SIG-M5 treated with dmso at 0.1 percent for 504 hours (cell line): Measurements from ENCODE around the gene PLXNA1.

Source experiments
- DNase-seq: peaks from one replicate; lab custom pipeline; 2025; ENCODE audit not compliant: unreplicated experiment; lab: John Stamatoyannopoulos, UW

The PLXNA1 gene

DNA sequence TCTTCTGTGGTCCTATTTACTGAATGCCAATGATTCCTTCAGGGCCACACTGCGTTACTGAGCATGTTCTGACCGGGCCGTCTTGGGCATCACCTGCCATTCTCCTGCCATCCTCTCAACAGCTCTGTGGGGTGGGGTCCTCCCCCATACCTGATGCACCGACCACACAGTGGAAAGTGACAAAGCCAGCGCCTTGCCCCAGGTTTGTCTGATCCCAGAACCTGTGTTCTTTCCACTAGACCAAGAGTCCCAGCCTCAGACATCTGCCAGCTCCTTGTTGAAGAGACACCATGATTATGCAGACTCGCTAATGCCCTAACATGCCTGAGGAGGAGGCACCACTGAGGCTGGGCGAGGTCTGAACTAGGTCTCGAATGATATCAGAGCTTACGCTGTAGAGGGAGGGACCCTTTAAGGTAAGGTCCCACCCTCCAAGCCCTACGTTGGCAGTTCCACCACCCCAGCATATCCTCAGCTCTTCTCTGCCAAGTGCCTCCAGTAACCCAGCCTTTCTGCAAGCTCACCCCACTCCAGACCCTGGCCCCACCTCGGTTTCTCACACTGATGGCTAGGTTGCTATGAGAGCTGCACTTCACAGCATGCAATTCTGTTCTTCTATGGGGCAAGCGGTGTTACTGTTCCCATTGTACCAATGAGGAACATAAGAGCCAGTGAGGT lies 29.8 kb upstream of the PLXNA1 start:
- no peak for DNase-seq

DNA sequence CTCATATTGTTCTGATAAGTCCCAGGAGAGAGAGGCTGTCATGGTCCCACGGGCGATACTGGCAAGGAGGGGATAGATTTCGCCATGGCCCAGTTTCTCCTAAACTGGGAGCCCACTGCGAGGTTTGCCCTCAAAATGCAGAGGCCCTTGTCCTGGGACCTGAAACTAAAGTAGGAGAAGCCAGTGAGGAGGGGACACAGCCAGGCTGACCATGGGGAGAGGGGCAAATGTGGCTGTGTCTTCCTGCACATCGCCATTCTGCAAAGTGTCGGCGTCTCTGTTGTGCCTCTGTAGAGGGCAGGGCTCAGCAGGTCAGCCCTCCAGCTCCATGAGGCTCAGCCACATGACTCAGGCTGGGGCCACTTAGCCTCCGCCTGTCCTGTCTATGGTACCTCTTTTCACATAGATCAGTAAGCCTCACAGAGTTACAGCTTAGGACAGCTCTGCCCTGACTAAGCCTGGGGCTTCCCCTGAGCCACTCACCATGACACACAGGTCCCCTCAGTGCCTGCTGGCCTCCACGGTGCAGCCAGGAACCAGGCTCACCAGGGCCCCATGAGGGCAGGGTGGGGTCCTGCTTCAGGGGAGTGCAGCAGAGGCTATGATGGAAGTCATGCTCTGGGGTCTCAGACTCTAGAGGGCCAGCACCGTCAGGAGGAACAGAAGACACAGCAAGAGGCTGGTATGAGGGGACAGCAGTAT lies 28.6 kb upstream of the PLXNA1 start:
- no peak for DNase-seq

DNA sequence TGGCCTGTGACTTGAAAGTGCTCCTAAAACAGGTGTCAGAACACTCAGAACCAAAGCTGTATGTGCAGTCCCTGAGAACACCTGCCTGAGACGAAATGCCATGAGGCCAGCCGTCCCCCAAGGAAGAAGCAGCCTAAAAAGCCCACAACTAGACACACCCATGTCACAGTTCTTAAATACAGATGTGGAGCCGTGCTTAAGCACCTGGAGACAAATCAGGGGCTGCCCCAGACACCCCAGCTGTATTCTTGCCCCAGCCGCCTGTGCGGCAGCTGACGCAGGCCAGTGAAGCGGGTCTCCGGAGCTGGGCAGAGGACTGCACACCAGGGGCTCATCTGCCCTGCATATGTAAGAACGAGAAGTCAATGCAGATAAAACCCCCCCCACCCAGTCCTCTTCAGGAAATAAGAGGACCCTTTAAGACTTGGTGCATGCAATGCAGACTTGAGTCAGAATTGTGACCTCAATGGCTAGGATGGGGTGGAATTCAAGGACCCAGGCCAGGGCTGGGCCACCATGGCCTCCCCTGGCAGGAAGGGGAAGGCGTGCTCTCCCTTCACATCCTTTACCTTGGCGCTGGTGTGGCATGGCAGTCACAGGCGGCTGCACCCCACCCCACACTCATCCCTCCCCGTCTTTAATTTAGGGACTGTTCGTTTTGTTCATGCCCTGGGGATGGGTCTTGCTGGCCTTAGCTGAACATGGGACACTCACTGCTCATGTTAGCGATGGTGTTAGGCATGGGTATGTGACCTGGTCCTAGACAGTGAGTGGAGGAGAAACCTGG lies 27.7 kb upstream of the PLXNA1 start:
- no peak for DNase-seq

DNA sequence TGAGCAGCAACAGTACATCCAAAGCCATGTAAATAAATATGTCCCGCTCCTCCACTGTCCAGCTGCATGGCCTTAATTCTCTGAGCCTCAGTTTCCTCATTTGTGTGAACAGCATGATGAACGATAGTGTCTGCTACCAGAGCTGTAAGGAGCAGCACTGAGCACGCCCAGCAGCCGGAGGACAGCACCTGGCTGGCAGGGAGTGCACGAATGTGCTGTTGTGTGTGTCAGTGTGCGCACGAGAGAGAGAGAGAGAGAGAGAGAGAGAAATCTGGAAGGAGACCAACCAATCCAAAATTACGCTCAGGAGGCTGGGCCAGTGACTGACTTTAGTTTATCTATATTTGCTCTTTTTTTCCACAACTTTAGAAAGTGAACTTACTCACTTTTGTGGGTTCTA lies 26.6 kb upstream of the PLXNA1 start:
- no peak for DNase-seq

DNA sequence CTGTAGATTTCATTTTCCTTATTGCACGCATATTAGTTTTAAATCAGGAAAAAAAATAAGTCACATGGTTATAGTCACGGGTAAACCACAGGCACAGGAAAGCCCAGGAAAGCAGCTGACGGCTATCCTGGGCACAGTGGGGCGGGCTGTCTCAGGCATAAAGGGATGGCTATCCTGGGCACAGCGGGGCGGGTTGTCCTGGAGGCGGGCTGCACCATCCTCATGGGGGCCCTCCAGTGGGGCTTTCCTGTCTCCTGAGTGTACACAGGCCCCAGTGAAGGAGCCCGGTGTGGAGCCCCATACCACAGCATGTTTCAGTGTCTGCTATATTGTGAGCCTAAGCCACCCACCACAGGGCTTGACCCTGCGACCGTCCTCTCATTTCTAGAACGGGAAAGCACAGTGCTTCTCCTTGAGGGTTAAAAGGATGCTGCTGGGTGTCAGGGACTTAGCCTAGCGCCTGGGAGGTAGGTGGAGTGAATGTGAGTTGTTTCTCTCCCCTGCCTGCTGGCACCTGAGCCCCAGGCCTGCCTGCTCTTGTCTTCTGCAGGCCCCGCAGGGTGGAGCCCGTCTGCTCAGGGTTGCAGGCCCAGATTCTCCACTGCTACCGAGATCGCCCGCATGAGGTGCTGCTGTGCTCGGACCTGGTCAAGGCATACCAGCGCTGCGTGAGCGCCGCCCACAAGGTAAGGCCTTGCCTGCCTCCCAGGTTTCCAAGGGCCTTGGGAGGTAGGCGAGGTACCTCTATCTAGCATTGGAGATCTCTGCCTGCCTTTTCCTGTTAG lies 25.9 kb upstream of the PLXNA1 start:
- DNase-seq: no peak

DNA sequence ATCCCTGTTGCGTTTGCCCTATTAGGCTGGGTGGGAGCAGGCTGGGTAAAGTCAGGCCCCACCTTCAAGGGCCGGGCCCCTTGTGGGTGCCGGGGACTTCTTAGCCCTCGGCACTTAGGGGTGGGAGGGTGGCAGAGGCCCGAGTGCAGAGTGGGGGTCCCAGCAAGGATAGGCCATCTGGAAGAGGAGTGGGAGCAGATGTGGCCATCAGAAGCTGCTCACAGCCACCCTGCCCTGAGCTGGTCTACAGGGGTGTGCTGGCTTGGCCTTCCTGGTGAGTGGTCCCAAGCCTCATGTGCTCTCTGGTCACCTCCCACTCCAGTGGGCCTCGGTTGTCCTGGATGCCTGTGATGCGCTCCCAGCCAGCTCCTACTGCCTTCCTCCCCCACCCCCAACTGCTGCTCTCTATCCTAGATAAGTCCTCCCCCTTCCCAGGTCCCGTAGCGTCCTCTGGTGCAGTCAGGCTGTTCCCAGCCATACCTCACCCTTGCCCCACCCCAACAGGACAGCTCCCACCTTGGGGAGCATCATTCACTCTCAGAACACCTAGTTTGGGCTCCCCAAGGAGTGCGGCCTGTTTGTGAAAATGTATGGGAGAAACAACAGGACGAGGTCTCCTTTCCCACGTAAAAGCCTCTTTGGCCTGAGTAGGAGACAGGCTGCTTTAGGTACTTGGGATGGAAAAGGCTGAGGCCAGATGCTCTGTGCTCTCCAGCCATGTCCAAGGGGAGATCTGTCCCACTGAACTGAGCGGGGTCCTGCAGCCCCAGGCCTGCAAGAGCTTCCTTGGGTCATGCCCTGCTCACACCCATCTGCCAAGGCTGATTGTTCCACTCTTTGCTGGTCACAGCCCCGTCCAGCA lies 24.9 kb upstream of the PLXNA1 start:
- DNase-seq: no peak

DNA sequence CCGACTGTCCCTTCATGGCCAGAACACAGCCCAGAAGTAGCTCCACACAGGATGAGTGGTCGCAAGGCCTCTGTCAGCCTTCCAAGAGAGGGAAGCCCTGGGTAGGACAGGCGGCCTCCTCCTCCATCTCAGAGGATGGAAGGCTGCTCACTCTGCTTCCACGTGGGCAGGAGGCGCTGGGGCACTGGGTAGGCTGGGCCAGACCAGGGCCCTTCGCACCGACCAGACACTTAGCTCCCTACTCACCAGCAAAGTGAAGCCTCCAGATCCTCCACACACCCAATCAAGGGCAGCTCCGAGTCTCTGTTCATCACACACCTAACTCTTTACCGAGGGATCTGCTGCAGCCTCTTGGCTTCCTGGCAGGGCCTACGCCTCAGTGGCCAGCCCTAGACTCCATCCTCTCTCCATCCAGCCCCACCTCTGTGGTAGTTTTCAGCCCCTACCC lies 24.3 kb upstream of the PLXNA1 start:
- DNase-seq: no peak

DNA sequence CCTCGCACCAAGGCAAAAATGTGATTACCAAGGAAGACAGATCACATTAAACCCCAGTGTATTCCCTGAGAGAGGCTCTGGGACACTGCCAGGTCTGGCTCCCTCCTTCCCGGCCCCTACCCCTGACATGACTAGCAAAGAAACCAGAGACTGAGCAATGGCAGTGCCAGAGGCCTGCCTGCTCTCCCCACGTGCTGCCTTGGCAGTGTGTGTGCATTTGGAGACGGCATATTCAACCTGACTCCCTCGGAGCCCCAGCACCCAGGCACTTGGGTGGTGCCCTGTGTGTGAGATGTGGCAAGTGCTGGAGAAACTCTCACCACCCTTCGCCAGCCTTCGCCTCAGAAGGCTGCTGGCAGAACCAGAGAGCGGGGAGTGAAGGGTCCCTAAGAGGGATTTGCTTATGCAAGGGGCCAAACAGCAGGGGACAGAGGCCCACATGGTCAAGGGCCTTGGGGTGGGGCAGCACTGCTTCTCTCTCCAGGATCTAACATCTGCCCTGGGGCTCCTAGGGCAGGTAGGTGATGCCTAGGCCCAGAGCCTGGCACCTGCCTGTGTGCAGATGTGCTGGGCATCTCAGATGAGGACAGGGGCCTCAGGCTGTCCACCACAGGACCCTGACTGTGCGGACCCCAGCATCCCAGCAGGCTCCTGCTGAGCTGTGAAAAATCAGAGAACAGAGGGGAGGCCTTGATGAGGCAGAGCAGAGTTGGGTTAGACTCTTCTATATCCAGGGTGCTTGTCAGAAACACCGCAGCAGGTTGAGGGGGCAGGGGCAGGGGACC lies 23.6 kb upstream of the PLXNA1 start:
- no peak for DNase-seq

DNA sequence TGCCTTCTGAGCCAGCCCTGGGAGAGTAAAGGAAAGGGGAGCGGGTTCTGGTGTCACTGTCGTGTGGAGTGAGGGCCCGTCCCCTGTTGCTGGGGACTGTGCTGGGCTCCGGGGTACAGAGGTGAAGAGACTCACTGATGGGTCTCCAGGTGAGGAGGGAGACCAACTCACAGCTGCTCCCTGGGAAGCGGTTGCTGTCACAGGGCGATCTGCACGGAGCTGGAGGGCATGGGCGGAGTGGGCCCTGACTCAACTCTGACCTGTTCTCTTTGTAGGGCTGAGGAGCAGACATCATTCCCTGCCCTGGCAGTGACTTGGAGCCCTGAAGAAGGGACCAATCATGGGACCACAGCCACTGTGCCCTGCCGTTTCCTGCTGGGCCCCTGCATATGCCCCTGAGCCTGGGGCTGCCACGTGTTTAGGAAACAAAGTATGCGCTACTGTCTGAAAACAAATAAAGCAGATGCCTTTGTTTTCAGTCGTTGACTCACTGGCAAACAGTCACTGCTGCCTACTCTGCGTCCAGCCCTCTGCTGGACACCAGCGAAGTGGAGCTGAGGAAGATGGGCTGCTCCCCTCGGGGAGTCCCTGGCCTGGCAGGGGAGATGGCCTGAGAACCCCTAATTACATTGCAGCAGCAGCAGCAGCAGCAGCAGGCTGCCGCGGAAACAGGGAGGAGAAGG lies 22.9 kb upstream of the PLXNA1 start:
- peak; percentile 28 for DNase-seq

DNA sequence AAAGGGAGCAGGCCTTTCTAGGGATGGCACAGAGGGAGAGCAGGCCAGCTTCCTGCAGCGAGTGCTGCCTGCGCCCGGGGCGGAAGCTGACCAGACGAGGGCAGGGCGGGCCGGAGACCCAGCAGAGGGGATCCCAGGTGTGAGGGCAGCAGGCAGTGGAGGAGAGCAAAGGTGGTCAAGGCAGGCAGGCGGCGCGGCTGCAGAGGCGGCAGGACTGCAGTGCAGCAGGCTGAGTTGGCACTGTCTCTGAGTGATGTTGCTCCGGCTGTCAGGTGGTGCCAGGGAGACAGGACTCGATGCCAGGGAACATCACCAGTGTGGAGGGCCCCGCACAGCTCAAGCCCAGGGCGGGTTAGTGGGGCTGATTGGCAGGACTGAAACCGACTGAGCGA lies 22.3 kb upstream of the PLXNA1 start:
- DNase-seq: no peak

DNA sequence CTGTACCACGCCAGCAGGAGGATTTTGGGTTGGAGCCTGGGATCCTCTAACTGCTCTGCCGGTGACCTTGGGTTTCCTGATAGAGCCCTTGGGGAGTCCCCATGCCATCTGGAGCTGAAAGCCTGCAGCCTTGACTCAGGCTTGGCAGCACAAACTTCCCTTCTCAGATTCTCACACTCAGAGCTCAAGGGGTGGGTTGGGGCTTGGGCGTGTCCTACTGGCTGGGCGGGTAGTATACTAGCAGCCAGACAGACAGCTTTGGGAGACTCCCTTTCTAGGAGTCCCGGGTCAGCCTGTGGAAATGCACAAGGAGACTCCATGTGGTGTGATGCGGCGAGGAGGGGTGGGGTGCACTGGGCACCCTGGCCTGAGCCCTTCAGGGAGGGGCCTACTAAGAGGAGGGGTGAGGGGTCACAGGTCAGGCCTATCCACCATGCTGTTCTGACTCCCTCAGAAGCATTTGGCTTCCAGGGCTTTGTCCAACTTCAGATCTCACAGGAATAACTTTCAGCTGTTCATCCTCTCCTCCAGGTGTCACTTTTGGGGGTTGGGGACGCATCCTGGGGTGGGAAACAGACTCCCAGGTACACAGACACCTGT lies 21.6 kb upstream of the PLXNA1 start:
- no peak for DNase-seq

DNA sequence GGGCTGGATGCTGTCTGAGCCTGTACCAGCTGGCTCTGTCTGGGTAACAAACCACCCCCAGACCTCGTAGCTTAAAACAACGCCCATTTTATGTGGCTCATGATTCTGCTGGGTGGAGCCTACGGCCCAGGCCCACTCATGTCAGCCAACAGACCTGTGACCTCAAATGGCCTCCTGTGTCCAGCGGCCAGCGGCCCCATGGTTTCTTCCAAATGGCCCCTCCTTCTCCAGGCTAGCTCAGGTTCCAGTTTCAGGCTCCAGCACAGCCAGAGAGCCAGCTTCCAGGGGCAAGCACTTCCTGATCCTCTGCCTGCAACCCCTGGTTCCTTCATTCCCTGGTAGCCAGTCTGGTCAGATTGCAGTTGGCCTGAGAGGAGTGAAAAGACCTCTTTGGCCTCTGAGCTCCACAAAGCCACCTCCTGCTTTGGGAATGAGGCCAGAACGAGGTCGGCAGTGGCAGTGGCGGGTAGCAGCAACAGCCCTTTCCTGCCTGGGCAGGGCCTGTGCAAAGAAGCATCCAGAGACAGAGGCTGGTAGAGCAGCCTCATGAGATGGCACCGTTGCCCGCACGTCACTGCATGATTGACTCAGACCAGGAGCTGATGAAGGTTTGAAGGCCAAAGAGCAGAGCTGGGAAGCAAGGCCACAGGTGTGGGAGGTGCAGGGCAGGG lies 21.0 kb upstream of the PLXNA1 start:
- DNase-seq: no peak

DNA sequence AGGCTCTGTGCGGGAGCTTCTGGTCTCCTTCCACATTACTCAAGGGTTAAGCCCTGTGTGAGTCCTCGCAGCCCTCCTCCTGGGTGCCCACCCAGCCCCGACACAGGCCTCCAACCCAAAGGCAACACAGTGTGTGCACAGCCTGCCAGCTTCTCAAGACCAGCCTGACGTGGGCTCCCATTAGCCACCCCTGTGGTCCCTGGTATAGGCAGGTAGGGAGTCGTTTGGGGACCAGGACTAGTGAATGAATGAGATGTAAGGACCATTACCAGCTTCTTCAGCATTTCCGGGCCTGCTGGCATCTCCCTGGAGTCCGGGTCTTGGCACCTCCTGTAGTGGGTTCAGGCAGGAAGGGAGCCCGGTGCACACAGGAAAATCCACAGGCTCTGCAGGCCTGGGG lies 20.2 kb upstream of the PLXNA1 start:
- DNase-seq: no peak

DNA sequence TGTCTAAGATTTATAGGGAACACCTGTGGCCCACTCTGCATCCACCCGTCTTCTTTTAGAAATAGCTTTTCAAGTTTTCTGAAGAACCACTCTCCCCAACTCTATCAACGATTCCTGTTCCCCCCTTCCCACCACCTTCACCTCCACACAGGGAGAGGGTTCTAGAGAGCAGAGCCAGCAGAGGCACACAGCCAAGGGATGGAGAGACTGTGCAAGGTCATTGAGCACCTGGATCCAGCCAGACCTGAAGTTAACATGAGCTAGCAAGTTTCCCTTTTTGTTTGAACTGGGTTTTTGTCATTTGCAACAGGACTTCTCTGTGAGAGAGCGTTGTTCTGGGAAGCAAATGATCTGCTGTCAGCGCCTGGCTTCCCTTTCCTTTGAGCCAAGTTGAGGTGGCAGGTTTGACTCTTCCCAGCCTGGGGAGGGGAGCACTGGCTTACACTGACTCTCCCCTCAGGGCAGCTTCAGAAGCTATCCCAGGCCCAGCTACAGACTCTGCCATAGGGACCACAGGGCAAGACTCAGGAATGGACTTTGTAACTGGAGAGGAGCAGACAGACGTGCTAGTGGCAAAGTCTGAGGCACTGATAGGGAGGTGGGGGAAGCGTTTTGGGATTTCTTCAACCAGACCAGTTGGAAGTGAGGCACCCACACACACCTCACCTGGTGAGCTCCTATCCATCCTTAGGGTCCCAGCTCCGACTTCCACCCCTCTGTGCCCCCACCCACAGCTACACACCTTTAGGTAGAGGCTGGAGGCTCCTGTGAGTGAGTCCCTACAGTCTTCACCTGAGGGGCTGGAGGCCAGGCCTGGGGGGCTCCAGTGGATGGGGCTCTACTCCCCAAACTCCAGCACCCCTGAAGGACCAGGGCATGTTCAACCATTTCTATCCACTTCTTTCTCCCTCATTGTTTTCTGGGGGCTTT lies 19.4 kb upstream of the PLXNA1 start:
- DNase-seq: no peak

DNA sequence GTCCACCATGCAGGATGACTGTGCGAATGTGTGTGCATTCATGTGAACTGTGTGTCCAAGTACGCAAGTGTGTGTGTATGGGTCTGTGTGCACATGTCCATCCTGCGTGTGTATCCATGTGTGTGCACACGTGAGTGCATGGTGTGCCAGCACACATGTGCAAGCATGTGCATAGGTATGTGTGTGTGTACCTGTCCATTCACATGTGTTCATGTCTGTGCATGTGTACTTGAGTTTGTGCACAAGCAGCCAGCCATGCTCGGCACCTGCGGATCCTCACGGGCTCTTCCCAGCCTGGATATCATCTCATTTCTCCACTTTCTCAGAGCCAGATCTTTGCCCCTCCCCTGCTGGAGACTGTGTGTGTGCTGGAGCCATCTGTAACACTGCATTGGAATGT lies 18.7 kb upstream of the PLXNA1 start:
- no peak for DNase-seq

DNA sequence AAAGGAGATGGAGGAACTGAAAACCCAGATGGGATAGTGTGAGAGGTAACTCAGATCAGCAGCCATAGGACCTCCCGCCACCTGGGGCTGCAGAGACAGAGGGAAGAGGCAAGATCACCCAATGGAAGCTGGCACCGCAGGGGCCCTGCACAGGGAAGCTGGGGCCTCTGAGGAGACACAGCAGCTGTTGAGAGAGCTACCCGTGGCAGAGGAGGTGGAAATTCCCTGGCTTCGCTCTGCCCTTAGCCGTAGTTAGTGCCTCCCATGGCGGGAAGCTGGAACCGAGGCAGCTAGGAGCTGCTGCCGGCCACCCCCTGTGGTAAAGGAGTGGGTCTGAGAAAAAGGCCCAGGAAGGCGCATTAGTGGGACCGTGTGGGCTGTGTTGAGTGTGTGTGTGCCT lies 18.0 kb upstream of the PLXNA1 start:
- DNase-seq: no peak

DNA sequence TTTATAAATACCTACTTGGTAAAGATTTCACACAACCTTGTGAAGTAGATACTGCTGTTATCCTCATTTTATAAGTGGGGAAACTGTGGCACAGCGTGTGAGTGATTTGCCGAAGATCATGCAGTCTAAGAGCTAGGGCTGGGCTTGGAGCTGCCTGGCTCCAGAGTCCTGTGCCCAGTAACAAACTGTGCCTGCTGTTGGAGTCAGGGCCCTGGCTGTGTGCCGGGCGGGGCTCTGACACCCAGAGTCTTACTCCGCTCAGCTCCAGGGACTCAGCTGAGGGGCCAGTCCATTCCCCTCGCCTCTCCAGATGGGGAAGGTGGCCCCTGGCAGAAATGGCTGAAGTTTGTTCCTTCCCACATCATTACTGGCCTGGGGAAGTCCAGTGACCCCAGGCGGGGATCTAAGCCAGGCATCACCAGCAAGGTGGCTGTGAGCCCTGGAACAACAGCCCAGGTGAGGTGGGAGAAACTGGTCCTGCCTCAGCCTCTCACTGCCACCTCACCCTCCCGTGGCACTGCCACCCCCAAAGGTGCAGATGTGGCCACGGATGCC lies 17.3 kb upstream of the PLXNA1 start:
- no peak for DNase-seq
